ENCODE data around the gene IPO11.

- TF ChIP-seq CTCF (IDR thresholded peaks at IDR 0.05; ENCODE audit: low read length) (no peak), EZH2 (IDR thresholded peaks at IDR 0.05; ENCODE audit: borderline replicate concordance, low read length) (no peak)
Measured at GRCh38 chr5:62597314-62597713, 184.8 kb downstream of the IPO11 start.

Data from OCI-LY1 (cell line).